Measurements from ENCODE around the gene CNN1. TPM values are rescaled to one million over a fixed set of nuclear protein-coding genes. Genes with fewer than 3 reads are reported as not detected.

The CNN1 gene
- total and polyA plus RNA-seq, 2 of the 8 experiments (the other 6 are each of a cell fraction or from before 2014, with no cell fraction given), result 29.8 to 50.8 TPM

DNA sequence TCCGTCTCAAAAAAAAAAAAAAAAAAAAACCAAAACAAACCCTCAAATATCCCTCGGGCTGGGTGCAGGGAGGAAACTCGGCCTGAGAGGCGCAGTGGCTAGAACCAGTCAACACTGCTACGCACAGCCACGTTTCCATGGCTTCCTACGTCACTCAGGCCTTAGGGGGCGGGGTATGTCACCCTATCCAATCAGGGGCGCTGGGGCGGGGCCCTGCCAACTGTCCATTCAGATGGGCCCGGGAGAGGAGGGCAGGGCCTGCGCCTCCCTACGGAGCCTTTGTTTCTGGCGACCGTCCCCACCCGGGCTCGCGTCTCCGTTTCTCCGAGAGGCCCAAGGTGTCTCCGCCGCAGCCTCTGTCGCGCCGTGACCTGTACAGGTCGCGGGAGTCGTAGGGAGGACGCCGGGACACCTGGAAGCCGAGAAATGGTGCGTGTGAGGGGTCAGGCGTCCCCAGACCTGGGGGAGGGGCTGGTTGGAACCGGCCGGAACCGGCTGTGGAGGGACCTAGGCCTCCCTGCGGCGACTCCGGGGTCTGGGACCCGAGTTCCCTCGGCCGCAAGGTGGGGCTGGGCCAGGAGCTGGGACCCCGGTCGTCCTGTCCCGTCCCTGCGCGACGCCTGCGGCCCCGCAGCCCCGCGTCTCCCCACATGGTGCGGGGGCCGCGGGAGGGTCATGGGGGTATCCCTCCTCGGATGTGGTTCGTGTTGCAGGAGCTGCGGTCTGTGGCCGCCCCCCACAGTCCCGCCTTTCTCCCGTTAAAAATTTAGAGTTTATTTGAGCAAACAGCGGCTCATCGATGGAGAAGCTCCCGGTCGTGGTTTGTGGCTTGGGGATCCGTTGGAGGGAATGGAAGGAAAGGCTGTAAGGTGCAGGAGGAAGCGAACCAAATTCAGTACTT is 58.8 kb downstream of the CNN1 start, which contains the start of gene ZNF627 (continued):
- TF ChIP-seq CHD2 (IDR thresholded peaks at IDR 0.05; ENCODE audit: low read length) (0 out of 2 replicates have a peak, but pooled peaks have one; percentile 25), TEAD4 (IDR thresholded peaks at IDR 0.05; ENCODE audit: low read depth, low read length) (no peak), ASH2L (IDR thresholded peaks at IDR 0.05; ENCODE audit: low read length) (peak; percentile 25), SIRT6 (IDR thresholded peaks at IDR 0.05; ENCODE audit: low read length) (no peak), JUN (IDR thresholded peaks at IDR 0.05; ENCODE audit: low read depth, low read length) (peak; percentile 28; the same call in 1 of the 2 replicates), PHF8 (conservative IDR thresholded peaks at IDR 0.05; ENCODE audit: low read depth, low read length) (peak; percentile 100), EP300 (IDR thresholded peaks at IDR 0.05; ENCODE audit: borderline replicate concordance in 1 of 2, low read depth in 2 of 2, low read length in 2 of 2) (0 out of 3 replicates have a peak, but pooled peaks of 1 of the 2 experiments have one; percentile 23), CREB1 (IDR thresholded peaks at IDR 0.05) (peak; percentile 85), GTF2F1 (IDR thresholded peaks at IDR 0.05; ENCODE audit: borderline replicate concordance, low read depth, low read length) (no peak), TAF7 (optimal IDR thresholded peaks at IDR 0.05; ENCODE audit: borderline replicate concordance, low read depth, low read length) (peak; percentile 81), TBP (IDR thresholded peaks at IDR 0.05; ENCODE audit: low read depth, low read length) (peak; percentile 89), POLR2AphosphoS5 (IDR thresholded peaks at IDR 0.05; ENCODE audit: low read depth, low read length) (peak; percentile 95)
- TF ChIP-seq, protein P1, sequence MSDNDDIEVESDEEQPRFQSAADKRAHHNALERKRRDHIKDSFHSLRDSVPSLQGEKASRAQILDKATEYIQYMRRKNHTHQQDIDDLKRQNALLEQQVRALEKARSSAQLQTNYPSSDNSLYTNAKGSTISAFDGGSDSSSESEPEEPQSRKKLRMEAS (IDR thresholded peaks at IDR 0.05), result peak; percentile 67
